Measurements from ENCODE around the gene LRCH3.

The LRCH3 gene

GRCh38 chr3:197833930-197834715 lies 43.1 kb downstream of the LRCH3 start:
- DNase-seq (ENCODE audit: low read depth in 2 of 2), result no peak

GRCh38 chr3:197835509-197835908 lies 44.5 kb downstream of the LRCH3 start:
- no peak for DNase-seq (ENCODE audit: low read depth in 2 of 2)

- no peak for DNase-seq (ENCODE audit: low read depth in 2 of 2)
Measured at GRCh38 chr3:197836244-197836643, 45.2 kb downstream of the LRCH3 start.

GRCh38 chr3:197837282-197837681 lies 46.2 kb downstream of the LRCH3 start:
- DNase-seq (ENCODE audit: low read depth in 2 of 2), result no peak

- DNase-seq (ENCODE audit: low read depth in 2 of 2), result no peak
Measured at GRCh38 chr3:197841789-197842188, 50.7 kb downstream of the LRCH3 start.

- no peak for DNase-seq (ENCODE audit: low read depth in 2 of 2)
Measured at GRCh38 chr3:197846491-197846890, 55.4 kb downstream of the LRCH3 start.

- DNase-seq (ENCODE audit: low read depth in 2 of 2), result no peak
Measured at GRCh38 chr3:197847866-197848401, 56.9 kb downstream of the LRCH3 start.

GRCh38 chr3:197854596-197855343 lies 63.7 kb downstream of the LRCH3 start:
- DNase-seq (ENCODE audit: low read depth in 2 of 2), result peak; percentile 95 to 96

- DNase-seq (ENCODE audit: low read depth in 2 of 2), result no peak
Measured at GRCh38 chr3:197855571-197855970, 64.5 kb downstream of the LRCH3 start.

GRCh38 chr3:197856199-197856816 lies 65.3 kb downstream of the LRCH3 start:
- no peak for DNase-seq (ENCODE audit: low read depth in 2 of 2)

GRCh38 chr3:197858133-197858532 lies 67.1 kb downstream of the LRCH3 start:
- no peak for DNase-seq (ENCODE audit: low read depth in 2 of 2)

GRCh38 chr3:197858598-197858997 lies 67.5 kb downstream of the LRCH3 start:
- DNase-seq (ENCODE audit: low read depth in 2 of 2), result no peak

- DNase-seq (ENCODE audit: low read depth in 2 of 2), result no peak
Measured at GRCh38 chr3:197866035-197866434, 75.0 kb downstream of the LRCH3 start.

- DNase-seq (ENCODE audit: low read depth in 2 of 2), result no peak
Measured at GRCh38 chr3:197873329-197873728, 82.3 kb downstream of the LRCH3 start.

- no peak for DNase-seq (ENCODE audit: low read depth in 2 of 2)
Measured at GRCh38 chr3:197874064-197874463, 83.0 kb downstream of the LRCH3 start.

GRCh38 chr3:197874653-197875052 lies 83.6 kb downstream of the LRCH3 start:
- DNase-seq (ENCODE audit: low read depth in 2 of 2), result no peak

GRCh38 chr3:197877902-197878301 lies 86.8 kb downstream of the LRCH3 start:
- DNase-seq (ENCODE audit: low read depth in 2 of 2), result no peak

GRCh38 chr3:197878427-197878826 lies 87.4 kb downstream of the LRCH3 start:
- no peak for DNase-seq (ENCODE audit: low read depth in 2 of 2)

- no peak for DNase-seq (ENCODE audit: low read depth in 2 of 2)
Measured at GRCh38 chr3:197880491-197881269, 89.6 kb downstream of the LRCH3 start.

- no peak for DNase-seq (ENCODE audit: low read depth in 2 of 2)
Measured at GRCh38 chr3:197881270-197881969, 90.4 kb downstream of the LRCH3 start.

GRCh38 chr3:197881970-197882338 lies 90.9 kb downstream of the LRCH3 start:
- DNase-seq (ENCODE audit: low read depth in 2 of 2), result no peak
